WERI-Rb-1 (cell line): ENCODE results near the gene DMXL1.
A peak's percentile ranks its signal among the peaks of the same experiment; 100 is the strongest.

ENCODE experiments used
- DNase-seq: peaks from one replicate; pipeline ENCODE4 v3.0.0-alpha.2; 2020
- H3K27ac ChIP-seq: fragments of 250-450 bp; sonication (Bioruptor Pico); 2 replicates; pipeline ENCODE4 v1.5.1; 2020; ENCODE audit warnings: mild to moderate bottlenecking, moderate library complexity
- H3K27me3 ChIP-seq: fragments of 250-450 bp; sonication (Bioruptor Pico); 2 replicates; pipeline ENCODE4 v1.5.1; 2021; ENCODE audit warnings: mild to moderate bottlenecking, low read depth, moderate library complexity; ENCODE audit not compliant: insufficient read depth, severe bottlenecking
- H3K36me3 ChIP-seq: fragments of 250-450 bp; sonication (Bioruptor Pico); 2 replicates; pipeline ENCODE4 v1.5.1; 2020; ENCODE audit warnings: mild to moderate bottlenecking, moderate library complexity
- H3K4me3 ChIP-seq: 2 replicates; pipeline ENCODE4 v1.5.1; 2011; ENCODE audit warnings: low read depth, mild to moderate bottlenecking, control low read depth, low read length
- H3K9me3 ChIP-seq: fragments of 250-450 bp; sonication (Bioruptor Pico); 2 replicates; pipeline ENCODE4 v1.5.1; 2021; ENCODE audit warnings: mild to moderate bottlenecking, moderate library complexity; ENCODE audit not compliant: severe bottlenecking
- CTCF ChIP-seq: IDR thresholded peaks from 2 replicates; pipeline ENCODE4 v1.5.1; 2011; ENCODE audit warnings: low read depth, mild to moderate bottlenecking, control low read depth, inconsistent platforms, low read length

Gene DMXL1

GRCh38 chr5:119285070-119285916, 214.4 kb downstream of the DMXL1 start:
- Histone ChIP-seq H3K36me3 (no peaks in the 10 kb centered on the region; the same call in none of the 2 replicates), H3K9me3 (no peaks in the 10 kb centered on the region), H3K4me3 (no peak overlapping the region), H3K27ac (no peak overlapping the region), H3K27me3 (no peaks in the 10 kb centered on the region)
- TF ChIP-seq CTCF = no peak
- no peak for DNase-seq

- no peak for DNase-seq
- Histone ChIP-seq H3K27ac (no peak overlapping the region), H3K27me3 (no peaks in the 10 kb centered on the region), H3K36me3 (no peaks in the 10 kb centered on the region; the same call in 1 of the 2 replicates), H3K9me3 (no peaks in the 10 kb centered on the region), H3K4me3 (no peak overlapping the region)
- no peak for TF ChIP-seq CTCF
These were observed 215.9 kb downstream of the DMXL1 start for GRCh38 chr5:119286511-119287488.

GRCh38 chr5:119287547-119288111, 216.7 kb downstream of the DMXL1 start:
- no peaks in the 10 kb centered on the region for H3K27me3 ChIP-seq
- H3K36me3 ChIP-seq = no peaks in the 10 kb centered on the region; the same call in 1 of the 2 replicates
- DNase-seq = no peak
- H3K27ac ChIP-seq = peak overlapping the region; percentile 21
- H3K4me3 ChIP-seq = no peak overlapping the region
- TF ChIP-seq CTCF = no peak
- no peaks in the 10 kb centered on the region for H3K9me3 ChIP-seq

GRCh38 chr5:119288379-119289033, 217.6 kb downstream of the DMXL1 start:
- Histone ChIP-seq H3K9me3 (no peaks in the 10 kb centered on the region), H3K4me3 (no peak overlapping the region), H3K36me3 (no peaks in the 10 kb centered on the region; the same call in 1 of the 2 replicates), H3K27me3 (no peaks in the 10 kb centered on the region), H3K27ac (peak overlapping the region; percentile 52)
- TF ChIP-seq CTCF = no peak
- no peak for DNase-seq

- DNase-seq = peak; percentile 33
- H3K9me3 ChIP-seq = no peaks in the 10 kb centered on the region
- H3K36me3 ChIP-seq = no peaks in the 10 kb centered on the region
- no peak overlapping the region for H3K4me3 ChIP-seq
- no peaks in the 10 kb centered on the region for H3K27me3 ChIP-seq
- TF ChIP-seq CTCF = no peak
- H3K27ac ChIP-seq = peak overlapping the region; percentile 52
These were observed 218.7 kb downstream of the DMXL1 start for GRCh38 chr5:119289438-119290044.
